ENCODE data around the gene ADGRB3.

ADGRB3 gene

GRCh38 chr6:68852791-68853190 lies 217.7 kb downstream of the ADGRB3 start:
- TF ChIP-seq EZH2 (optimal IDR thresholded peaks at IDR 0.05; ENCODE audit: low read depth, low read length) (no peak), EZH2phosphoT487 (IDR thresholded peaks at IDR 0.05; ENCODE audit: low read length) (no peak)
- TF ChIP-seq, protein P1, sequence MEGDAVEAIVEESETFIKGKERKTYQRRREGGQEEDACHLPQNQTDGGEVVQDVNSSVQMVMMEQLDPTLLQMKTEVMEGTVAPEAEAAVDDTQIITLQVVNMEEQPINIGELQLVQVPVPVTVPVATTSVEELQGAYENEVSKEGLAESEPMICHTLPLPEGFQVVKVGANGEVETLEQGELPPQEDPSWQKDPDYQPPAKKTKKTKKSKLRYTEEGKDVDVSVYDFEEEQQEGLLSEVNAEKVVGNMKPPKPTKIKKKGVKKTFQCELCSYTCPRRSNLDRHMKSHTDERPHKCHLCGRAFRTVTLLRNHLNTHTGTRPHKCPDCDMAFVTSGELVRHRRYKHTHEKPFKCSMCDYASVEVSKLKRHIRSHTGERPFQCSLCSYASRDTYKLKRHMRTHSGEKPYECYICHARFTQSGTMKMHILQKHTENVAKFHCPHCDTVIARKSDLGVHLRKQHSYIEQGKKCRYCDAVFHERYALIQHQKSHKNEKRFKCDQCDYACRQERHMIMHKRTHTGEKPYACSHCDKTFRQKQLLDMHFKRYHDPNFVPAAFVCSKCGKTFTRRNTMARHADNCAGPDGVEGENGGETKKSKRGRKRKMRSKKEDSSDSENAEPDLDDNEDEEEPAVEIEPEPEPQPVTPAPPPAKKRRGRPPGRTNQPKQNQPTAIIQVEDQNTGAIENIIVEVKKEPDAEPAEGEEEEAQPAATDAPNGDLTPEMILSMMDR (IDR thresholded peaks at IDR 0.05; ENCODE audit: low read length) = no peak
- Histone ChIP-seq H3K9ac (ENCODE audit: low read length) (no peak overlapping the region), H3K9me3 (replicated peaks; ENCODE audit: insufficient read depth, low read length) (no peaks in the 10 kb centered on the region), H3K4me2 (ENCODE audit: low read depth, low read length) (no peak overlapping the region), H3K27me3 (replicated peaks; ENCODE audit: insufficient read depth, low read length) (no peaks in the 10 kb centered on the region), H3K27ac (ENCODE audit: low read length) (no peak overlapping the region), H3K79me2 (ENCODE audit: low read length) (no peaks in the 10 kb centered on the region), H3K4me1 (ENCODE audit: low read length) (no peaks in the 10 kb centered on the region), H3F3A (ENCODE audit: insufficient read depth, low read length) (no peaks in the 10 kb centered on the region), H2AFZ (ENCODE audit: low read length) (no peak overlapping the region), H4K20me1 (ENCODE audit: insufficient read depth, low read length) (no peaks in the 10 kb centered on the region), H3K36me3 (replicated peaks; ENCODE audit: insufficient read depth, low read length) (no peaks in the 10 kb centered on the region), H3K4me3 (ENCODE audit: low read length) (no peak overlapping the region), H3K9me2 (replicated peaks; ENCODE audit: insufficient read depth, low read length) (no peaks in the 10 kb centered on the region)
- DNase-seq = no peak

- no peak overlapping the region for H3K4me2 ChIP-seq (ENCODE audit: low read depth, low read length)
- no peaks in the 10 kb centered on the region for H3K9me2 ChIP-seq (replicated peaks; ENCODE audit: insufficient read depth, low read length)
- TF ChIP-seq, protein P1 (IDR thresholded peaks at IDR 0.05; ENCODE audit: low read length) = no peak
- TF ChIP-seq EZH2 (optimal IDR thresholded peaks at IDR 0.05; ENCODE audit: low read depth, low read length) (no peak), EZH2phosphoT487 (IDR thresholded peaks at IDR 0.05; ENCODE audit: low read length) (no peak)
- no peak overlapping the region for H3K9ac ChIP-seq (ENCODE audit: low read length)
- H3F3A ChIP-seq (ENCODE audit: insufficient read depth, low read length) = no peaks in the 10 kb centered on the region
- H3K9me3 ChIP-seq (replicated peaks; ENCODE audit: insufficient read depth, low read length) = no peaks in the 10 kb centered on the region
- no peaks in the 10 kb centered on the region for H3K79me2 ChIP-seq (ENCODE audit: low read length)
- H3K4me3 ChIP-seq (ENCODE audit: low read length) = no peak overlapping the region
- H4K20me1 ChIP-seq (ENCODE audit: insufficient read depth, low read length) = no peaks in the 10 kb centered on the region
- H2AFZ ChIP-seq (ENCODE audit: low read length) = no peak overlapping the region
- H3K36me3 ChIP-seq (replicated peaks; ENCODE audit: insufficient read depth, low read length) = no peaks in the 10 kb centered on the region
- no peak overlapping the region for H3K27ac ChIP-seq (ENCODE audit: low read length)
- DNase-seq = no peak
- H3K4me1 ChIP-seq (ENCODE audit: low read length) = no peaks in the 10 kb centered on the region
- H3K27me3 ChIP-seq (replicated peaks; ENCODE audit: insufficient read depth, low read length) = no peaks in the 10 kb centered on the region
Observed at GRCh38 chr6:68859233-68859632, 224.2 kb downstream of the ADGRB3 start.

GRCh38 chr6:68868646-68869045 lies 233.6 kb downstream of the ADGRB3 start:
- H3K9me3 ChIP-seq (replicated peaks; ENCODE audit: insufficient read depth, low read length) = no peaks in the 10 kb centered on the region
- H3K9ac ChIP-seq (ENCODE audit: low read length) = no peak overlapping the region
- no peak for TF ChIP-seq EZH2 (optimal IDR thresholded peaks at IDR 0.05; ENCODE audit: low read depth, low read length)
- H3F3A ChIP-seq (ENCODE audit: insufficient read depth, low read length) = no peaks in the 10 kb centered on the region
- H4K20me1 ChIP-seq (ENCODE audit: insufficient read depth, low read length) = no peaks in the 10 kb centered on the region
- no peak overlapping the region for H3K4me2 ChIP-seq (ENCODE audit: low read depth, low read length)
- H3K4me1 ChIP-seq (ENCODE audit: low read length) = no peaks in the 10 kb centered on the region
- H3K36me3 ChIP-seq (replicated peaks; ENCODE audit: insufficient read depth, low read length) = no peaks in the 10 kb centered on the region
- no peaks in the 10 kb centered on the region for H3K27me3 ChIP-seq (replicated peaks; ENCODE audit: insufficient read depth, low read length)
- no peak for DNase-seq
- H3K27ac ChIP-seq (ENCODE audit: low read length) = no peak overlapping the region
- H3K4me3 ChIP-seq (ENCODE audit: low read length) = no peak overlapping the region
- no peaks in the 10 kb centered on the region for H3K9me2 ChIP-seq (replicated peaks; ENCODE audit: insufficient read depth, low read length)
- H3K79me2 ChIP-seq (ENCODE audit: low read length) = no peaks in the 10 kb centered on the region
- no peak overlapping the region for H2AFZ ChIP-seq (ENCODE audit: low read length)

- Histone ChIP-seq H3K36me3 (replicated peaks; ENCODE audit: insufficient read depth, low read length) (no peaks in the 10 kb centered on the region), H3K4me2 (ENCODE audit: low read depth, low read length) (no peak overlapping the region), H3K4me3 (ENCODE audit: low read length) (no peak overlapping the region), H3K9me2 (replicated peaks; ENCODE audit: insufficient read depth, low read length) (no peaks in the 10 kb centered on the region), H3K9ac (ENCODE audit: low read length) (no peak overlapping the region), H3K27ac (ENCODE audit: low read length) (no peak overlapping the region), H3F3A (ENCODE audit: insufficient read depth, low read length) (no peaks in the 10 kb centered on the region), H3K27me3 (replicated peaks; ENCODE audit: insufficient read depth, low read length) (no peaks in the 10 kb centered on the region), H2AFZ (ENCODE audit: low read length) (no peak overlapping the region), H3K9me3 (replicated peaks; ENCODE audit: insufficient read depth, low read length) (no peaks in the 10 kb centered on the region), H3K79me2 (ENCODE audit: low read length) (no peaks in the 10 kb centered on the region), H3K4me1 (ENCODE audit: low read length) (no peaks in the 10 kb centered on the region), H4K20me1 (ENCODE audit: insufficient read depth, low read length) (no peaks in the 10 kb centered on the region)
- DNase-seq = no peak
- TF ChIP-seq EZH2 (optimal IDR thresholded peaks at IDR 0.05; ENCODE audit: low read depth, low read length) = no peak
- TF ChIP-seq, protein P1 (IDR thresholded peaks at IDR 0.05; ENCODE audit: low read length) = no peak
- no peak for TF ChIP-seq EZH2phosphoT487 (IDR thresholded peaks at IDR 0.05; ENCODE audit: low read length)
Observed at GRCh38 chr6:68873236-68873635, 238.2 kb downstream of the ADGRB3 start.
